PC-3 (cell line): ENCODE results near the gene MRTFA. TPM values are rescaled to one million over a fixed set of nuclear protein-coding genes. Genes with fewer than 3 reads are reported as not detected.

Experiments used
- ATAC-seq: fragments of 200-7000 bp; cut with Tn5 transposase; 2 replicates; pipeline ENCODE4 v1.9.1; 2020; ENCODE audit warnings: mild to moderate bottlenecking, moderate library complexity
- BruUV-seq: library from RNA; stranded (reverse); fragments of 400-500 nt; replicated peaks from 2 replicates; lab custom pipeline; 2021; lab: Mats Ljungman, UMichigan
- CTCF ChIA-PET: fragments of 300-600 bp; sonication (Branson Sonifier 250); formaldehyde crosslinking; loops from one replicate; lab custom pipeline; 2022; ENCODE audit warnings: antibody characterized with exemption; lab: Charles Lee
- POLR2A ChIA-PET: fragments of 300-600 bp; sonication (Branson Sonifier 250); formaldehyde crosslinking; loops from one replicate; lab custom pipeline; 2022; ENCODE audit warnings: antibody characterized with exemption; ENCODE audit not compliant: unreplicated experiment; lab: Charles Lee
- DNase-seq: peaks from one replicate; pipeline ENCODE4 v3.0.0-alpha.2; 2015
- H2AFZ ChIP-seq: fragments of 300-600 bp; sonication (generic); 2 replicates; pipeline ENCODE4 v1.6.0; 2016; ENCODE audit warnings: antibody characterized with exemption, low read length
- H3F3A ChIP-seq: fragments of 300-600 bp; sonication (generic); one replicate; pipeline ENCODE4 v1.6.0; 2017; ENCODE audit warnings: antibody characterized with exemption, low read length, control low read depth, mild to moderate bottlenecking; ENCODE audit not compliant: unreplicated experiment
- H3K27ac ChIP-seq: fragments of 300-600 bp; sonication (generic); 2 replicates; pipeline ENCODE4 v1.5.1; 2016; ENCODE audit warnings: mild to moderate bottlenecking, low read length
- H3K27me3 ChIP-seq: fragments of 300-600 bp; sonication (generic); 2 replicates; pipeline ENCODE4 v1.6.1; 2016; ENCODE audit warnings: low read length, mixed read lengths
- H3K36me3 ChIP-seq: fragments of 300-600 bp; sonication (generic); 2 replicates; pipeline ENCODE4 v1.6.1; 2016; ENCODE audit warnings: low read depth, mixed run types, low read length, mixed read lengths
- H3K4me1 ChIP-seq: fragments of 300-600 bp; sonication (generic); 2 replicates; pipeline ENCODE4 v1.5.1; 2016; ENCODE audit warnings: low read length; ENCODE audit not compliant: insufficient read depth
- H3K4me2 ChIP-seq: fragments of 300-600 bp; sonication (generic); 2 replicates; pipeline ENCODE4 v1.6.0; 2016; ENCODE audit warnings: low read length
- H3K4me3 ChIP-seq: fragments of 300-600 bp; sonication (generic); 2 replicates; pipeline ENCODE4 v1.5.1; 2016; ENCODE audit warnings: mild to moderate bottlenecking, low read length, mixed read lengths
- H3K79me2 ChIP-seq: fragments of 300-600 bp; sonication (generic); 2 replicates; pipeline ENCODE4 v1.6.1; 2017; ENCODE audit warnings: low read length, mixed read lengths
- H3K9ac ChIP-seq: fragments of 300-600 bp; sonication (generic); 2 replicates; pipeline ENCODE4 v1.6.0; 2016; ENCODE audit warnings: mild to moderate bottlenecking, low read length
- H3K9me2 ChIP-seq: fragments of 300-600 bp; sonication (generic); replicated peaks from 2 replicates; pipeline ENCODE4 v1.6.1; 2016; ENCODE audit warnings: mixed run types, low read length, mixed read lengths
- H3K9me3 ChIP-seq: fragments of 300-600 bp; sonication (generic); 2 replicates; pipeline ENCODE4 v1.6.1; 2016; ENCODE audit warnings: low read length, mixed read lengths
- H4K20me1 ChIP-seq: fragments of 300-600 bp; sonication (generic); 2 replicates; pipeline ENCODE4 v1.6.1; 2016; ENCODE audit warnings: low read length, mixed read lengths
- EZH2 ChIP-seq: fragments of 300-600 bp; sonication (generic); IDR thresholded peaks from one replicate; pipeline ENCODE4 v1.6.1; 2017; ENCODE audit warnings: antibody characterized with exemption, mild to moderate bottlenecking, low read length; ENCODE audit not compliant: unreplicated experiment
- EZH2phosphoT487 ChIP-seq: fragments of 300-600 bp; sonication (generic); IDR thresholded peaks from 2 replicates; pipeline ENCODE4 v1.6.1; 2018; ENCODE audit warnings: mild to moderate bottlenecking, antibody characterized with exemption, low read length, borderline replicate concordance
- intact Hi-C: fragments of 100-400 bp; cut with micrococcal nuclease; formaldehyde crosslinking; loops from 2 replicates; pipeline ENCODE4 v1.9.0; 2023
- total RNA-seq: library from RNA; depleted of rRNA; stranded (reverse); fragments of >200 nt; gene quantifications from 2 replicates; pipeline ENCODE4 v1.2.3, GENCODE V29; 2014
- TF ChIP-seq, protein P1 (sequence below): fragments of 300-600 bp; sonication (generic); conservative IDR thresholded peaks from 2 replicates; pipeline ENCODE4 v1.5.1; 2017; ENCODE audit warnings: antibody characterized with exemption, low read depth, mild to moderate bottlenecking, low read length

Gene MRTFA
- total RNA-seq, 1 experiment from 2014 or later, result 32.6 TPM

DNA sequence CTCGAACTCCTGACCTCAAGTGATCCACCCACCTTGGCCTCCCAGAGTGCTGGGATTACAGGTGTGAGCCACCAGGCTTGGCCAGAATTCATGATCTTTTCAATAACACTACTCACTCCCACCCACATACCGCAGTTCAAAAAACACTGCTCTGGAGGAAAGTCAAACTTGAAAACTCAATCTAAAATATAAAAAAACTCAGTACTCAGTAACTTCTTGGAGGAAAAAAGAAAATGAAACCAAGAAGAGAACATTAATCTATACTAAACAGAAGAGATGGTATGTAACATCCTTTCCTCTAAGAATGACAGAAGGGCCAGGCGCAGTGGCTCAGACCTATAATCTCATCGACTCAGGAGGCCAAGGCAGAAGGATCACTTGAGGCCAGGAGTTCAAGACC, 58.3 kb downstream of the MRTFA start:
- H3K9me2 ChIP-seq, result no peaks in the 10 kb centered on the region
- no peak overlapping the region for H3K4me2 ChIP-seq
- DNase-seq, result no peak
- H4K20me1 ChIP-seq, result no peaks in the 10 kb centered on the region
- no peak overlapping the region for H3K9ac ChIP-seq
- intact Hi-C loops, result no loop called here
- no peaks in the 10 kb centered on the region for H3F3A ChIP-seq
- ChIA-PET CTCF (no interaction called here), POLR2A (no interaction called here)
- H3K36me3 ChIP-seq, result no peaks in the 10 kb centered on the region
- H3K4me1 ChIP-seq, result no peaks in the 10 kb centered on the region
- H3K27me3 ChIP-seq, result no peaks in the 10 kb centered on the region
- H3K4me3 ChIP-seq, result no peak overlapping the region
- ATAC-seq, result no peak
- no peak for TF ChIP-seq EZH2phosphoT487
- no peak for TF ChIP-seq EZH2
- TF ChIP-seq, protein P1, sequence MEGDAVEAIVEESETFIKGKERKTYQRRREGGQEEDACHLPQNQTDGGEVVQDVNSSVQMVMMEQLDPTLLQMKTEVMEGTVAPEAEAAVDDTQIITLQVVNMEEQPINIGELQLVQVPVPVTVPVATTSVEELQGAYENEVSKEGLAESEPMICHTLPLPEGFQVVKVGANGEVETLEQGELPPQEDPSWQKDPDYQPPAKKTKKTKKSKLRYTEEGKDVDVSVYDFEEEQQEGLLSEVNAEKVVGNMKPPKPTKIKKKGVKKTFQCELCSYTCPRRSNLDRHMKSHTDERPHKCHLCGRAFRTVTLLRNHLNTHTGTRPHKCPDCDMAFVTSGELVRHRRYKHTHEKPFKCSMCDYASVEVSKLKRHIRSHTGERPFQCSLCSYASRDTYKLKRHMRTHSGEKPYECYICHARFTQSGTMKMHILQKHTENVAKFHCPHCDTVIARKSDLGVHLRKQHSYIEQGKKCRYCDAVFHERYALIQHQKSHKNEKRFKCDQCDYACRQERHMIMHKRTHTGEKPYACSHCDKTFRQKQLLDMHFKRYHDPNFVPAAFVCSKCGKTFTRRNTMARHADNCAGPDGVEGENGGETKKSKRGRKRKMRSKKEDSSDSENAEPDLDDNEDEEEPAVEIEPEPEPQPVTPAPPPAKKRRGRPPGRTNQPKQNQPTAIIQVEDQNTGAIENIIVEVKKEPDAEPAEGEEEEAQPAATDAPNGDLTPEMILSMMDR, result no peak
- H3K79me2 ChIP-seq, result peaks cover 36% of the 10 kb centered on the region
- no peak overlapping the region for H3K27ac ChIP-seq
- no peak overlapping the region for H2AFZ ChIP-seq
- BruUV-seq, result no TSS peak
- no peaks in the 10 kb centered on the region for H3K9me3 ChIP-seq

GRCh38 chr22:40572976-40573375, 63.5 kb downstream of the MRTFA start:
- Histone ChIP-seq H2AFZ (no peak overlapping the region), H4K20me1 (no peaks in the 10 kb centered on the region), H3K36me3 (no peaks in the 10 kb centered on the region; the same call in 1 of the 2 replicates), H3K27me3 (no peaks in the 10 kb centered on the region), H3F3A (no peaks in the 10 kb centered on the region), H3K4me3 (no peak overlapping the region), H3K4me1 (peaks cover 5% of the 10 kb centered on the region), H3K4me2 (no peak overlapping the region), H3K27ac (no peak overlapping the region), H3K79me2 (peaks cover 59% of the 10 kb centered on the region), H3K9me2 (no peaks in the 10 kb centered on the region), H3K9me3 (no peaks in the 10 kb centered on the region), H3K9ac (no peak overlapping the region)
- no peak for DNase-seq
- CTCF ChIA-PET, result no interaction called here
- BruUV-seq, result no TSS peak
- TF ChIP-seq EZH2phosphoT487, result no peak
- no peak for TF ChIP-seq EZH2
- TF ChIP-seq, protein P1, result no peak
- POLR2A ChIA-PET, result no interaction called here
- ATAC-seq, result no peak
- intact Hi-C loops, result no loop called here

DNA sequence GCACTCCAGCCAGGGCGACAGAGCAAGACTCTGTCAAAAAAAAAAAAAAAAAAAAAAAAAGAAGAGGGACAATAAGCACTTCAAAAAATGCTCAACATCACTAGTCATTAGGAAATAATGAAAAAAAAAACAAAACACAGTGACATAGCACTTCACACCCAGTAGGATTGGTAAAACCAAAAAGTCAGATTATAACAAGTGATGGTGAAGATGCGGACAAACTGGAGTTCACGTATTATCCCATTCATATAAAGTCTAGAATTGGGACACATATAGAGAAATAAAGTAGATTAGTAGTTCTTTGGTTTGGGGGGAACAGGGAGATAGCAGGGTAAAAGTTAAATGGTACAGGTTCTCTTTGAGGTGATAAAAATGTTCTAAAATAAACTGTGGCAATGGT, 64.6 kb downstream of the MRTFA start:
- no peaks in the 10 kb centered on the region; the same call in 1 of the 2 replicates for H3K36me3 ChIP-seq
- H3K9ac ChIP-seq, result no peak overlapping the region
- ATAC-seq (no peak), DNase-seq (no peak)
- H3K4me2 ChIP-seq, result no peak overlapping the region
- no peak overlapping the region for H2AFZ ChIP-seq
- H4K20me1 ChIP-seq, result no peaks in the 10 kb centered on the region
- no peaks in the 10 kb centered on the region for H3K9me3 ChIP-seq
- POLR2A ChIA-PET, result no interaction called here
- intact Hi-C loops, result no loop called here
- CTCF ChIA-PET, result no interaction called here
- no TSS peak for BruUV-seq
- H3K27ac ChIP-seq, result no peak overlapping the region
- H3K79me2 ChIP-seq, result peaks cover 69% of the 10 kb centered on the region
- no peak overlapping the region for H3K4me3 ChIP-seq
- H3K9me2 ChIP-seq, result no peaks in the 10 kb centered on the region
- no peaks in the 10 kb centered on the region for H3F3A ChIP-seq
- peaks cover 16% of the 10 kb centered on the region for H3K4me1 ChIP-seq
- TF ChIP-seq, protein P1, result no peak
- TF ChIP-seq EZH2 (no peak), EZH2phosphoT487 (no peak)
- H3K27me3 ChIP-seq, result no peaks in the 10 kb centered on the region
